Measurements from ENCODE around the gene CDH4.

Gene CDH4

GRCh38 chr20:61640131-61640870 lies 388.2 kb downstream of the CDH4 start:
- no peak for DNase-seq

GRCh38 chr20:61640871-61641245 lies 388.8 kb downstream of the CDH4 start:
- DNase-seq = no peak

GRCh38 chr20:61643656-61644377 lies 391.8 kb downstream of the CDH4 start:
- DNase-seq = no peak

GRCh38 chr20:61644378-61645076 lies 392.5 kb downstream of the CDH4 start:
- no peak for DNase-seq

GRCh38 chr20:61645732-61646131 lies 393.7 kb downstream of the CDH4 start:
- no peak for DNase-seq

- no peak for DNase-seq
These were observed 394.4 kb downstream of the CDH4 start for GRCh38 chr20:61646453-61646852.

- DNase-seq = no peak
These were observed 394.9 kb downstream of the CDH4 start for GRCh38 chr20:61646986-61647385.

- no peak for DNase-seq
These were observed 395.6 kb downstream of the CDH4 start for GRCh38 chr20:61647702-61648101.

- DNase-seq = no peak
These were observed 397.2 kb downstream of the CDH4 start for GRCh38 chr20:61649105-61649859.

- no peak for DNase-seq
These were observed 397.8 kb downstream of the CDH4 start for GRCh38 chr20:61649860-61650162.

- DNase-seq = no peak
These were observed 399.1 kb downstream of the CDH4 start for GRCh38 chr20:61650912-61651733.

GRCh38 chr20:61652146-61652545 lies 400.1 kb downstream of the CDH4 start:
- DNase-seq = no peak

GRCh38 chr20:61654726-61655125 lies 402.7 kb downstream of the CDH4 start:
- no peak for DNase-seq

GRCh38 chr20:61655591-61655990 lies 403.5 kb downstream of the CDH4 start:
- DNase-seq = no peak

- no peak for DNase-seq
These were observed 404.1 kb downstream of the CDH4 start for GRCh38 chr20:61656198-61656597.

GRCh38 chr20:61657721-61658377 lies 405.8 kb downstream of the CDH4 start:
- no peak for DNase-seq

GRCh38 chr20:61658563-61658962 lies 406.5 kb downstream of the CDH4 start:
- no peak for DNase-seq

- no peak for DNase-seq
These were observed 407.4 kb downstream of the CDH4 start for GRCh38 chr20:61659246-61659993.

- no peak for DNase-seq
These were observed 407.9 kb downstream of the CDH4 start for GRCh38 chr20:61659994-61660346.

- DNase-seq = no peak
These were observed 408.5 kb downstream of the CDH4 start for GRCh38 chr20:61660559-61660958.

GRCh38 chr20:61661025-61661424 lies 409.0 kb downstream of the CDH4 start:
- no peak for DNase-seq
